Measurements from ENCODE around the gene SYNPO2.
A peak's percentile ranks its signal among the peaks of the same experiment; 100 is the strongest.

The SYNPO2 gene

GRCh38 chr4:118989098-118990080, 100.7 kb downstream of the SYNPO2 start:
- DNase-seq (ENCODE audit: extremely low read depth, low read depth): peak; percentile 59
- TF ChIP-seq CTCF (IDR thresholded peaks at IDR 0.05; ENCODE audit: low read depth, low read length): no peak

DNA sequence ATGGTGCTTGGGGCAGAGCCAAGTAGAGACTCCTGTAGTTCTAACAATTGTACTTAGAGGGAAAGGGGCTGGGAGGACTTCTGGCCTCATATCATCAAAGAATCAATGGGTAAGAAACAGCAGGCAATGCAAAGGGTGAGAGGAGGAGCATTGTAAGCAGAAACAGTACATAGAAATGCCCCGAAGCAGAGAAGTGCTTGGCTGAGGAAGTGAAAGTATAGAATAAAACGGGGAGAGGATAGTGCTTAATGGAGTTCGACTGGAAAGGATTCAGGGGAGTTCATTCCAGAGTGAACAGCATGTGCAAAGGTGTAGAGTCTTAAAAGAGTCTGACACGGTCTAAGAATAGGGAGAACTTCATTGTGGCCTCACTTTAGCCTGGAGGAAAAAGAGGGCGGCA, 103.0 kb downstream of the SYNPO2 start:
- DNase-seq (ENCODE audit: extremely low read depth, low read depth): no peak
- TF ChIP-seq CTCF (IDR thresholded peaks at IDR 0.05; ENCODE audit: low read depth, low read length): no peak

DNA sequence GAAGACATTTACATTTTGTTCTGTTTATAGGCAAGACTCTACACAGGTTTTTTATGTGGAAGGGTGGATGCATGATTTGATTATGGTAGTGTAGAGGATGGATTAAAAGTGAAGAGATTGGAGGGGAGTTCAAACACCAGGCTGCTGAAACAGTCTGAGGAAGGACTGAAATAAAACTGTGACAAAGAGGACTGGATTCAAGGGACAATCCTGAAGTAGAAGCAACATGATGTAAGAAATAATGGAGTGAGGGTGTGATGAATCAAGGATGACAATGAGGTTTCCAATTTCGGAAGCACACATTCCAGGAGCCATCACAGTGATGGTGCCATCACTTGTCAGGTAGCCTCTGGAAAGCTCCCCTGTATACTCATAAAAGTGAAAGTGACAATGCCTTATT, 103.5 kb downstream of the SYNPO2 start:
- TF ChIP-seq CTCF (IDR thresholded peaks at IDR 0.05; ENCODE audit: low read depth, low read length): no peak
- no peak for DNase-seq (ENCODE audit: extremely low read depth, low read depth)

DNA sequence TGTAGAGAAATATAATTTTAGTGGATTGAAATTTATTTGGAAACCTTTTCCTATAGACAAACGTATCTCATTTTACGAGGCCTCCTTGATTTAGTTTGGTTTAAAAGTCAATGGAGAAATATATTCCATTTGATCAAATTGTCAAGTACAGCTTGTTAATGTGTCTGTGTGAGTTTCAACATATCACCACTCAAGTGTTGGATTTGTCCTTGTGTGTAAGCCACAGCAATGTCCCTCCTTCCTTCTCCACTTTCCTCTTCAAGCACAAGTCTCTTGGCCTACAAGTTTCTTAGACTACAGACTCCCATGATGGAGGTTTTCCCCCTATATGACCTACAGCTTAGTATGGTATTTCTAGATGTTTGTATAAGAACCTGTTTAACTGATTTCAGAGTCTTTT, 104.7 kb downstream of the SYNPO2 start:
- TF ChIP-seq CTCF (IDR thresholded peaks at IDR 0.05; ENCODE audit: low read depth, low read length): no peak
- DNase-seq (ENCODE audit: extremely low read depth, low read depth): no peak

DNA sequence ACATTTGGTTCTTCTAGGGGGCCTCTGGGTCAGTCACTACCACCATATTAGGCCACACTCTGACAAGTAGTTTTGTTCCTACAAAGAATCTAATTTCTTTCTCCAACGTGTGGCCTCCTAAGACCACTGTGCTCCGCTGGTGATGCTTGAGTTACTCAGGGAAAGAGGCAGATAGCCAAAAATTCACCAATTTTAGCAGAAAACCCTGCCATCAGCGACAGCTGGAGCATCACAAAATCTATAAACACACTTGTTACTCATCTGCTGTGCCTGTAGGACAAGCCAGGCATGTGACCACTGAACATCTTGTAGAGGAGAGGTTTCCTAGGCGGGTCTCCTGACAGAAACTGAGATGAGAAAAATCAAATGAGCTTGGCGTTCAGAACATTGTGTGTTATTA, 105.4 kb downstream of the SYNPO2 start:
- no peak for DNase-seq (ENCODE audit: extremely low read depth, low read depth)
- no peak for TF ChIP-seq CTCF (IDR thresholded peaks at IDR 0.05; ENCODE audit: low read depth, low read length)

GRCh38 chr4:118995693-118996391, 107.2 kb downstream of the SYNPO2 start:
- no peak for DNase-seq (ENCODE audit: extremely low read depth, low read depth)
- TF ChIP-seq CTCF (IDR thresholded peaks at IDR 0.05; ENCODE audit: low read depth, low read length): no peak

- TF ChIP-seq CTCF (IDR thresholded peaks at IDR 0.05; ENCODE audit: low read depth, low read length): no peak
- DNase-seq (ENCODE audit: extremely low read depth, low read depth): no peak
Measured at GRCh38 chr4:118997601-118998000, 108.9 kb downstream of the SYNPO2 start.

All from AG09319 (cell line).